ENCODE data around the gene ANKRD50.

The ANKRD50 gene

DNA sequence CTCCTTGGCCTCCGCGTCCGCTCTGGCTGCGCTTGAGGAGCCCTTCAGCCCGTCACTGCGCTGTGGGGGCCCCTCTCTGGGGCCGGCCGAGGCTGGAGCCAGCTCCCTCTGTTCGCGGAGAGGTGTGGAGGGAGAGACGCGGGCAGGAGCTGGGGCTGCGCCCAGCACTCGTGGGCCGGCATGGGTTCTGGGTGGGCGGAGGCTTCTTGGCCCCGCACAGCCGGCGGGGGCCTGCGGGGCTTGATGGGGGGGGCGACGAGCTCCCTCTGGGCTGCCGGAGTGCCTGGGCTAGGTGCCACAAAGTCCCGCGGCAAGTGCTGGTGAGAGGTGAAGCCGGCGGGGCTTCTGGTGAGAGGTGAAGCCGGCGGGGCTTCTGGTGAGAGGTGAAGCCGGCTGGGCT, 61.9 kb downstream of the ANKRD50 start:
- Histone ChIP-seq H3K4me3 (ENCODE audit: low read depth, low read length) (no peak overlapping the region), H3K9me3 (no peaks in the 10 kb centered on the region), H3K36me3 (no peaks in the 10 kb centered on the region), H3K27me3 (no peaks in the 10 kb centered on the region), H3K4me1 (no peaks in the 10 kb centered on the region)
- TF ChIP-seq, protein P1, sequence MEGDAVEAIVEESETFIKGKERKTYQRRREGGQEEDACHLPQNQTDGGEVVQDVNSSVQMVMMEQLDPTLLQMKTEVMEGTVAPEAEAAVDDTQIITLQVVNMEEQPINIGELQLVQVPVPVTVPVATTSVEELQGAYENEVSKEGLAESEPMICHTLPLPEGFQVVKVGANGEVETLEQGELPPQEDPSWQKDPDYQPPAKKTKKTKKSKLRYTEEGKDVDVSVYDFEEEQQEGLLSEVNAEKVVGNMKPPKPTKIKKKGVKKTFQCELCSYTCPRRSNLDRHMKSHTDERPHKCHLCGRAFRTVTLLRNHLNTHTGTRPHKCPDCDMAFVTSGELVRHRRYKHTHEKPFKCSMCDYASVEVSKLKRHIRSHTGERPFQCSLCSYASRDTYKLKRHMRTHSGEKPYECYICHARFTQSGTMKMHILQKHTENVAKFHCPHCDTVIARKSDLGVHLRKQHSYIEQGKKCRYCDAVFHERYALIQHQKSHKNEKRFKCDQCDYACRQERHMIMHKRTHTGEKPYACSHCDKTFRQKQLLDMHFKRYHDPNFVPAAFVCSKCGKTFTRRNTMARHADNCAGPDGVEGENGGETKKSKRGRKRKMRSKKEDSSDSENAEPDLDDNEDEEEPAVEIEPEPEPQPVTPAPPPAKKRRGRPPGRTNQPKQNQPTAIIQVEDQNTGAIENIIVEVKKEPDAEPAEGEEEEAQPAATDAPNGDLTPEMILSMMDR (IDR thresholded peaks at IDR 0.05; ENCODE audit: low read depth, low read length) = no peak
- no peak for DNase-seq

DNA sequence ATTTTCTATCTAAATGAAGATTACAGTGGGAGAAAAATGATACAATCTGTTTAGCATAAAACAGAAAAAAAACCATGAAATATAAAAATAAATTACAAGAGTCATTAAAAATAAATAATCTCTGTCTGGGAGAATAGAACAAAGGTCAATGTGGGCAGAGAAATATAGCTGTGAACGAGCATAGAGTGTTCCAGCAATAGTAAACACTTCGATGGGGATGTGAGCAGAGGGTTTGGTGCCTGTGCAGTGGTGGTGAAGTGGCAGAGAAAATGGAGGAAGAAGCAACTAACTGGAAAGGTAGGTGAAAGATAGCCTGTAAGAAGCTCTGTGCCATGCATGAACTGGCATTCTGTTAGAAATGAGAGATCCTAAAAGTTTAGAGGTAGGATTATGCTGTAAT, 64.9 kb downstream of the ANKRD50 start:
- Histone ChIP-seq H3K4me1 (no peaks in the 10 kb centered on the region), H3K4me3 (ENCODE audit: low read depth, low read length) (no peak overlapping the region), H3K27me3 (no peaks in the 10 kb centered on the region), H3K9me3 (no peaks in the 10 kb centered on the region), H3K36me3 (no peaks in the 10 kb centered on the region)
- no peak for DNase-seq
- TF ChIP-seq, protein P1 (IDR thresholded peaks at IDR 0.05; ENCODE audit: low read depth, low read length) = no peak

DNA sequence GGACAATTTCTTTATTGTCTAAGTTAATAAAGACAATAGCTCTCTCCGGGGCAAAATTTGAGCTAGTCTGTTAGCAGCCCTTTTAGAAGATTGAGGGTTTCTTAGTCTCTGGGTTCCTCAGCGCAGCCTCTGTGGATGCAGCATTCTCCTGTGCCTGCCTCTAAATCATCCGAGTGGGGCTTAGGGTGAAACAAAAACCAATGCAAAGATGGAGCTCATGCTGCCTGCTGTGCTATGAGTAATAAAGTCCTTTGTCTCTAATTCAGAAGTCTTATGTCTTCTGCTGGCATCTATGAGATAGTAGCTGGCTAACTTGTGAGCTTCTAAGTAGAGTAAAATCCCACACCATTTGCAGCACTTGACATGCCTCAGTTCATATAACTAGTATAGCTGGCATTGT, 67.9 kb downstream of the ANKRD50 start:
- Histone ChIP-seq H3K36me3 (no peaks in the 10 kb centered on the region), H3K27me3 (no peaks in the 10 kb centered on the region), H3K9me3 (no peaks in the 10 kb centered on the region), H3K4me3 (ENCODE audit: low read depth, low read length) (no peak overlapping the region), H3K4me1 (no peaks in the 10 kb centered on the region)
- TF ChIP-seq, protein P1 (IDR thresholded peaks at IDR 0.05; ENCODE audit: low read depth, low read length) = no peak
- DNase-seq = no peak

DNA sequence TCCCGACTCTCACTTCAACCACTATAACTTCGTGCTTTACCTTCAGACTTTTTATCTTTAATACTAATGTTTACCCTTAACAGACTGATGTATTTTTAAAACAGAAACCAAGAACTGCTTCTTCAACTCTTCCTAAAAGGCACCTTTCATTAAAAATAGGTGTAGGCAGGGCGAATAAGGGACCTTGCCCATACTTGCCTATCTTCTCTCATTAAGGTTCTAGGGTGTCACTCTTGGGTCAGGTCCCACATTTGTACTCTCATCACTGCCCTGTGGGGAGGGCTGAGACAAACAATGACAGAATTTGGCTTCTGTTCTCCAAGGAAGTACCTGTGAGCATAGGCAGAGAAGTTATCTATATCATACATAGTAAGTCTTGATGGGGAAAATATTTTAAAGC, 69.7 kb downstream of the ANKRD50 start:
- H3K9me3 ChIP-seq = no peaks in the 10 kb centered on the region
- H3K4me3 ChIP-seq (ENCODE audit: low read depth, low read length) = no peak overlapping the region
- H3K36me3 ChIP-seq = no peaks in the 10 kb centered on the region
- no peak for DNase-seq
- H3K27me3 ChIP-seq = no peaks in the 10 kb centered on the region
- no peaks in the 10 kb centered on the region for H3K4me1 ChIP-seq
- TF ChIP-seq, protein P1 (IDR thresholded peaks at IDR 0.05; ENCODE audit: low read depth, low read length) = no peak

DNA sequence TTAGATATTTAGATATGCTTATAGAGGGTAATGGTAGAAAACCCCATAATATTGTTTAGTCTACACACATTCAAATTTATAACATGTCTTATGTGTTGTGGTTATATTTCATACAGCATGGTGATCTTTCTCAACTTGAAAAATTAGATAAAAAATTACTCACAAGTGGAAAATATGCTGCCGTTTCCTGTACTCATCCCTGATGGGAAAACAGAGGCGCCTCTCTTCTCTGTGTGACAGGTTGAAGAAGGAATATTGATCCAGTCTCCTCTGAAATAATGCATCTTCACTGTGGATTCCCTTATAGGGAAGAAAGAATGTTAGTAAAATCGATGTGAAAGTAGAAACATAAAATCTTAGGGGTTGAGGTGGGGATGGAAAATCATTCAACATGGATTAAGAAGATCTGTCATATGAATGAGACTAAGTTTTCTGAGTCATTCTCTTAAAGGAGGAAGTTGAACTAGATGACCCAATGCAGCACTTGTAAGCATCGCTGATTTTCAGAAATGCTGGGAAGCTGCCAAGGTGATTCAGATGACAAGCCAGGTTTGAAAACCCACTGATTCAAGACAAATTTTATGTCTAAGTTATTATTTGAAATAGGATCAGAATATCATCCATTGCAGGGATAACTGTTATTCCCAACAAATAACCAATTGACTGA, 70.7 kb downstream of the ANKRD50 start:
- DNase-seq = no peak
- no peaks in the 10 kb centered on the region for H3K9me3 ChIP-seq
- TF ChIP-seq, protein P1 (IDR thresholded peaks at IDR 0.05; ENCODE audit: low read depth, low read length) = no peak
- no peaks in the 10 kb centered on the region for H3K27me3 ChIP-seq
- no peaks in the 10 kb centered on the region for H3K36me3 ChIP-seq
- H3K4me3 ChIP-seq (ENCODE audit: low read depth, low read length) = no peak overlapping the region
- no peaks in the 10 kb centered on the region for H3K4me1 ChIP-seq

DNA sequence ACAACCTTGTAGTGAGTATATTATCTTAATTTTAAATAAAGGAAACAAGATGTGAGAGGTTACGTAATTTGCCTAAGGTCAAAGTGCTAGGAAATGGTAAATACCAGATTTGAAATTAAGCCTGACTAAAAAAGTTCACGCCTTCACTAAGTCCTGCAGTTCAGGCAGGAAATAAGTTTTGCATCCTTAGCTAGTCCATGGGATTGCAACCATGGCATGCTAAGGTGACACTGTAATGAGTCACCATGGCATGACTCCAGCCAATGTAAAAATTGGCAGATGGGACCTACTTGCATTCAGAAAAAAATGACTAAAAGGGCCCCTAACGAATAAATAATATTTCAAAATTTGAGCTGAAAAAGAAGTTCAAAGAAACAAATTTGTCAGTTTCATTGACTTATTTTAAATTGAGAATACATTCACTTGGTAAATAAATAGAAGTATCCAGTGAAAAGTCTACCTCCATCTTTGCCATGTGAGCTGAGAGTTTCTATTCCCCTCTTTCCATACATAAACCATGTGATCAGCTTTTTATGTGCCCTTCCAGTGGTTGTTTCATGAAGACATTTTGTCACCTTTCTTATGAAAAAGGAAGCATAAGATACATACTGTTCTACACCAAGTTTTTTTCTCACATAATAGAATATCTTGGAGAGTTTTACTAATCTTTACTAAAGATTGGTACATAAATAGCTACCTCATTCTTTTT, 72.4 kb downstream of the ANKRD50 start:
- Histone ChIP-seq H3K36me3 (no peaks in the 10 kb centered on the region), H3K4me1 (no peaks in the 10 kb centered on the region), H3K4me3 (ENCODE audit: low read depth, low read length) (no peak overlapping the region), H3K27me3 (no peaks in the 10 kb centered on the region), H3K9me3 (no peaks in the 10 kb centered on the region)
- no peak for DNase-seq
- TF ChIP-seq, protein P1 (IDR thresholded peaks at IDR 0.05; ENCODE audit: low read depth, low read length) = no peak

Data from BE2C (cell line).